NCI-H2196 (cell line): ENCODE measurements around the gene ATP2C2.
A peak's percentile ranks its signal among the peaks of the same experiment; 100 is the strongest.
"Not testable (repeated sequence)": the region's sequence is repeated elsewhere in the genome, so short reads cannot be mapped to it uniquely, and the experiment has no call there.

Experiments used
- DNase-seq: peaks from one replicate; lab custom pipeline; 2025; ENCODE audit not compliant: unreplicated experiment; lab: John Stamatoyannopoulos, UW

The ATP2C2 gene

DNA sequence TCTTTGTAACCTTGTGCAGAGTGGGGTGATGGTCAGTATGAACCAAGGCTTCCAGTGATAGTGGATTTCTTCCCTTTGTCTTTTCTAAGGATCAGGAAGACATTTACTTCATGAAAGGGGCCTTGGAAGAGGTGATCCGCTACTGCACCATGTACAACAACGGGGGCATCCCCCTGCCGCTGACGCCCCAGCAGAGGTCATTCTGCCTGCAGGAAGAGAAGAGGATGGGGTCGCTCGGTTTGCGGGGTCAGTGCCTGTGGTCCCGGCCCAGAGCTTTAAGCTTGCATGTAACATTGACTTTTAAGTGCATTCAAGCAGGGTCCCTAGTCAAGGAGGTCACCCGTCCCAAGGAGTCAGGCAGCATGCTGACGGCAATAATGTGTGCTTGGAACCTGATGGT, 80.1 kb downstream of the ATP2C2 start:
- no peak for DNase-seq

DNA sequence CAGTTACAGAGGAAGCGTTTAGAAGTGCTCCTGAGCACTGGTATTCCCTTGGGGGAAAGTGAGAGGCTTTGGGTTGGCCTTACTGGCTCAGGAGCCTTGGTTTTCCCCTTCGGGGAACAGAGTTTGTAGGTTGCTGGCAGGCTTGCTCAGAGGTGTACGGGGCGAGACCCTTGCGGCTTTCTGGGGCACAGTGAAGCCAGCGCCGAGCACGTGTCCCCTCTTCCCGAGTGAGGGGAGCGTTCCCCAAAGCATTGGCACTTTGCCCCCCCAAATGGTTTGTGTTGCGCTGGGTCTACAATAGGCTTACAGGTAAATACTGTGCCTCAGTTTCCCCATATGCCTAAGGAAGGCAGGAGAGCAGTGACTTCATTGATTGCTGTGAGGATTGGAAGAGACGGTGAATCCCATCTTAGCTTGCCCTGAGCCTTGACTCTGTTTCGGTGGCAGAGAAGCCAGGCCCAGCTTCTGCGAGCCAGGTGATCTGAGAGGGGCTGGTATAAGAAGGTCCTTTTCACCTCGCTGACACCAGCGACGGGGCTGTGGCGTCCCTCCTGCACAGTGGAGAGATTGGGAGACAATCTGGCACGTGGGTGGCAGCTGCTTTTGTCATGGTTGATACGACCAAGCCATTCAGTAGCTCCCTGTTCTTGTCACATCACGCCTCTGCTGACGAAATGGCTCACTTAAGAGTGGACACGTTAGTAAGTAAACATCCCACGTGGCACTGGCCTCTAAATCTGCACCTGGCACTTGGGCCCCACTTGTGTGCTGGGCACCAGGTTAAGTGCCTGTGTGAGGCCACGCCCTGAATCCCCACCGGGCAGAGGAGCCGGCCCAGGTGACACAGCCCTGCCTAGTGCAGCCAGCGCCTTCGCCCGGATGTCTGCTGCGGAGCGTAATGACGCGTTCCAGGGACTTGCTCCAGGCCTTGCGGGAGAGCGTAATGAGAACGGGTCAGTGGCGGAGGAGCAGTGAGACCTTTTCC, 81.1 kb downstream of the ATP2C2 start:
- DNase-seq, result peak; percentile 14

DNA sequence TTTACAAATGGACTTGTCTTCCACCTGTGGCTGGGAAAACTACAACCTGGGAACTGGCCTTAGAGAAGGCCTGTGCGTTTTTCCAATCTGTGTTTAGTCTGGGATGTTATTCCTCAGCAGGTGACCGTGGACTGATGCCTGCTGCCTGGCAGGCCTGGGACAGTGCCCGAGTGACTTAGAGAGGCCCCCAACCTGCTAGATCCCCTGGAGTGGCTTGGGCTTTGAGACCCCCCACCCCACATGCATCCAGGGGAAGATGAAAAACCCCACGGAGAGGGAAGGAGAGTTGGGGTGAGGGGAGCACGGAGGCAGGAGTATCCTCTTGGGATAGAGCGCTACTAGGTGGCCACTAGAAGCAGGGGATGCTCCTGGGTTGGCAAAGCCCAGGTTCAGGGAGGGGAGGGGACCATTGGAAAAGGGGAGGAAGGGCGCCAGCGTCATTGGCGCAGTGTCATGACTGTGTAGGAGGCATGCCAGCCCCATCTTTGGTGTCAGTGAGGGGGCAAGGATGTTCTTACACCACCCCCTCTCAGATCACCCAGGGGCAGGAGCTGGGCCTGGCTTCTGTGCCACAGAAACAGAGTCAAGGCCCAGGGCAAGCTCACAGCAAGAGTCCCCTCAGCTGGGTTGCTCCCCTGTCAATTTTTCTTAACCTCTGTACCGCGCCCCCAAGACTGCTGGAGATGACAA, 82.0 kb downstream of the ATP2C2 start:
- no peak for DNase-seq

DNA sequence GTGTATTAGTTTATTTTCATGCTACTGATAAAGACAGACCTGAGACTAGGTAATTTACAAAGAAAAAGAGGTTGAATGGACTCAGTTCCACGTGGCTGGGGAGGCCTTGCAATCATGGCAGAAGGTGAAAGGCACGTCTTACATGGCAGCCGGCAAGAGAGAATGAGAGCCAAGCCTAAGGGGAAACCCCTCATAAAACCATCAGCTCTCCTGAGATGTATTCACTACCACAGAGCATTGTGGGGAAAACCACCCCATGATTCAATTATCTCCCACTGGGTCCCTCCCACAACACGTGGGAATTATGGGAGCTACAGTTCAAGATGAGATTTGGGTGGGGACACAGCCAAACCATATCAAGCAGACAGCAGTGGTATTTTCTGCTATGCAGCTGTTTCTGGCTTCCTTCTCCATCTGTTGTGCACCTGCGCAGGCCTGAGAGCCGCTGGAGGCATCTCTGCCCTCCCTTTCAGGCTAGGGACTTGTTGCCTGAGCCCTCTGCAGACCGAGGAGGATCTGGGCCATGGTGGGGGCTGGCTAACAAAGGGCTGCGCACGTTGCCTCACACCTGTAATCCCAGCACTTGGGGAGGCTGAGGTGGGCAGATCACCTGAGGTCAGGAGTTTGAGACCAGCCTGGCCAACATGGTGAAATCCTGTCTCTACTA, 82.8 kb downstream of the ATP2C2 start:
- not testable (repeated sequence) for DNase-seq

DNA sequence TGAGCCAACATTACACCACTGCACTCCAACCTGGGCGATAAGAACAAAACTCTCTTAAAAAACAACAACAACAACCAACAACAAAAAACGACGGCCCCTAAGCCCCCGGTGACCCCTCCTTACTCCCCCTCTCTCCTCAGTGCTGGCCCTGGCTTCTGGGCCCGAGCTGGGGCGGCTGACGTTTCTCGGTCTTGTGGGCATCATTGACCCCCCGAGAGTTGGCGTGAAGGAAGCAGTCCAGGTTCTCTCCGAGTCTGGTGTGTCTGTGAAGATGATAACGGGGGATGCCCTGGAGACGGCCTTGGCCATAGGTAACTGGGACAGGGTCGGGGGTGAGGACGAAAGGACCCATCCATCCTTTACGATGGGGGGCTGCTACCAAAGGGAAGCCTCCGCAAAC, 83.4 kb downstream of the ATP2C2 start:
- no peak for DNase-seq

DNA sequence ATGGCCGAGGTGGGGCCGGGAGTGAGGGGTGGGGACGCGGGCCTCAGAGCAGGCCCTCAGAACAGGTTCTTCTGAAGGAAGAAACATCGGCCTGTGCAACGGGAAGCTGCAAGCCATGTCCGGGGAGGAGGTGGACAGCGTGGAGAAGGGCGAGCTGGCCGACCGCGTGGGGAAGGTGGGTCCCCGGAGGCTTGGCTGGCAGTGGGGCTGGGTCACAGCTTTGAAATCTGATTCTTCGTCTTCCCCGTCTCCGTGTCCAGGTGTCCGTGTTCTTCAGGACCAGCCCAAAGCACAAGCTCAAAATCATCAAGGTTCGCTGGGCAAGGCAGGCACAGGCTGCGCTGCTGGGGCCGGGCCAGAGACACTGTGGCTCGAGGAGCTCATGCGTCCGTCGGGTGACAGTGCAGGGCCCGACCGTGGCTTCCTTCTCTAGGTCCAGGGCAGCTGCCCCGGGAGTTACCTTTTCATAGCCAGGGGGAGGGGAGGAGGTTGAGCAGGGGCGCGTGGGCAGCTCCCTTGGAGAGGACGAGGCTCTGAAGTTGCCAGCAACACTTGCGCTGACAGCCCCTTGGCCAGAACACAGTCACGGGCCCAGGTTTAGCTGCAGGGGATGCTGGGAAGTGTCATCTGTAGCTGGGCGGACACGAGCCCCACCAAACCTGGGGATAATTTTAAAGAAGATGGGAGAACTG, 84.9 kb downstream of the ATP2C2 start:
- DNase-seq, result no peak

DNA sequence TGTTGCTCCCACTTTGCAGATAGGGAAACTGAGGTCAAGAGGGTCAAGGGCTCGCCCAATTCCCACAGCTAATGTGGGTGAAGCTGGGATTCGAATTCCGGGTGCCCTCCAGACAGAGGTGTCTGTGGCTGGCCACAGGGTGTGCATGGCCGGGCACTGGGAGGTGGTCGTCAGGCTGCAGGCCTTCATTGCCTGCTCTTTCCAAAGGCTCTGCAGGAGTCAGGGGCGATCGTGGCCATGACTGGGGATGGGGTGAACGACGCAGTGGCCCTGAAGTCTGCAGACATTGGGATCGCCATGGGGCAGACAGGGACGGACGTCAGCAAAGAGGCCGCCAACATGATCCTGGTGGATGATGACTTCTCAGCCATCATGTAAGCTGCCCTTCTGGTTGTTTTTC, 86.3 kb downstream of the ATP2C2 start:
- DNase-seq, result no peak

DNA sequence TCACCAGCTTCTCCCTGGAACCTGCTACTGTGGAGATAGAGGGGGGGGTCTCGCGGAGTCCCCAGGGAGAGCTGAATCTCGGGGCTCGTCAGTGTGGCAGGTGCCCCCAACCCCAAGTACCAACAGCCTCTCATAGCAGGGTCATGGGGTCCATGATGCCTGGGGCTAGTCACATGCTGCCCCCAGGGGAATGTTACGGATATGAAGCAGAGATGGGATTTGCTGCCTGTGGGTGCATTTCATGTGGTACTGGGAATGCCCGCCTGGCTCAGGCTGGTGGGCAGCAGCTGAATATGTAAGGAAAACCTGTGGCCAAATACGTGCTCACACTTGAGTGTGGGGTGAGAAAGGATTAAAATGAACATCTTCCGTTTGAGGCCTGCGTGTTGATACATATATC, 86.7 kb downstream of the ATP2C2 start:
- DNase-seq, result no peak

DNA sequence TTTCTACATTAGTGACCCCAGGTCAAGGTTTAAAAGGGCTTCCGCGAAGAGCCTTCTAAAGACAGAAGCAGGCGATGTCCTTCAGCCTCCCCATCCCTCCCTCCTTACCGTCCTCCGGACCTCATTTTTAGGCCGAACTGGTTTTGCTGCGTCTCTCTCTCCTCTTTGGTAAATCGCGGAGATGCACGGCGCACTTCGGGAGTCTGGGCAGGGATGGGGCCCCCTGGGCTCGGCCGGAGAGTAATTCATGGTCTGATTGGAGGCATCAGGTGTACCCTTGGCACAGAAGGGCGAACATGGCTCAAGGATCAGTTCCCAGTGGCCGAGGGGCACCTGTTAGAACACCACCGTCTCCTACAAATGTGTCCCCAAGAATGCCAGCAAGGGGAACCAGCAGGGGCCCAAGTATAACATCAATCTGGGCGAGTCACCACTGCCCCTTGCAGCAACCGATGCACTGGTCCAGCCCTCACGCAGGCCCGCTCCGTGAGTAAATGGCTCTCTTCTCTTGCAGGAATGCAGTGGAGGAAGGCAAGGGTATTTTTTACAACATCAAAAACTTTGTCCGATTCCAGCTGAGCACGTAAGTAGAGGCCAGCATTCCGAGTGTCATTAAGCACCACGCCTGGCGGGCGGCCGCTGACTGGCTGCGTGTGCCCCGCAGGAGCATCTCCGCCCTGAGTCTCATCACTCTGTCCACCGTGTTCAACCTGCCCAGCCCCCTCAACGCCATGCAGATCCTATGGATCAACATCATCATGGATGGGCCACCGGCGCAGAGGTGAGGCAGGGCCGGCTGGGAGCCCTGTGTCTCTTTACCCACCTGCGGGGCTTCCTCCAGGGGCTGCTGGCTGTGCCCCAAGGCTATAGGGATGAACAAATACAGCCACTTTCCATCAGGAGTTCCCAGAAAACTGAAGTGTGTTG, 90.5 kb downstream of the ATP2C2 start:
- no peak for DNase-seq

DNA sequence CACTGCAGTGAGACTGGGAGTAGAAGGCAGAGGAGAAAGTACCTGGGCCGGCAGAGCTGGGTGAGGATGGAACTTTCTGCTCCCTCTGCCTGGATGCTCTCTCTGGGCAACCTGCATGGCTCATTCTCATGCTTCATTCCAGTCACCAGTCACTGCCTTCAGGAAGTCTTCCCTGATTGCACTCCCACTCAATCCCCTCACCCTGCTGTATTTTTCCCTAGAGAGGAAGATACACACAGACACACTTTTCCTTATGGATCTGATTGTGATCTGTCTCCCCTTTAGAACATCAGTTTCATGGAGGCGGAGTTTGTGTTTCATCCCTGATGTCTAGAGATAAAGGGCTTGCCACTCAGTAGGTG, 91.2 kb downstream of the ATP2C2 start:
- no peak for DNase-seq

DNA sequence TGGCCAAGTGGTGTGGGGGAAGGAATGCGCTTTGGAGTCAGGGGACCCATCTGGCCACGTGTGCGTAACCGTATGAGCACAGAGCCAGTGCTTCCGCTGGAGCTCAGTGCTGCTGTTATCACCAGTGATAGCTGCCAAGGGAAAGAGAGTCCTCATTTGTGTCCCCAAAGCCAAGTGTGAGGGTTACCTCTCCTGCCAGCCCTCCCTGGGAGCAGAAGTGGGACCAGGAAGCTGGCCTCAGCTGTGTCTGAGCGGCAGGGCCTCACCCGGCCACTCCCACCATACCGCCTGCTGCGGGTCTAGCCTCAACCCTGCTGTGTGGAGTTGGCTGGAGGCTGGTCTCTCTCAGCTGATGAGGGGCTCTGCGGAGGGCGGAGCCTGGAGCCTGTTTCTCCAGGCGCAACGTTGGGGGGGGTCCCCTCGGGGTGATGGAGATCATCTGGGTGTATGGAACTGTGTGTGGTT, 91.6 kb downstream of the ATP2C2 start:
- no peak for DNase-seq

DNA sequence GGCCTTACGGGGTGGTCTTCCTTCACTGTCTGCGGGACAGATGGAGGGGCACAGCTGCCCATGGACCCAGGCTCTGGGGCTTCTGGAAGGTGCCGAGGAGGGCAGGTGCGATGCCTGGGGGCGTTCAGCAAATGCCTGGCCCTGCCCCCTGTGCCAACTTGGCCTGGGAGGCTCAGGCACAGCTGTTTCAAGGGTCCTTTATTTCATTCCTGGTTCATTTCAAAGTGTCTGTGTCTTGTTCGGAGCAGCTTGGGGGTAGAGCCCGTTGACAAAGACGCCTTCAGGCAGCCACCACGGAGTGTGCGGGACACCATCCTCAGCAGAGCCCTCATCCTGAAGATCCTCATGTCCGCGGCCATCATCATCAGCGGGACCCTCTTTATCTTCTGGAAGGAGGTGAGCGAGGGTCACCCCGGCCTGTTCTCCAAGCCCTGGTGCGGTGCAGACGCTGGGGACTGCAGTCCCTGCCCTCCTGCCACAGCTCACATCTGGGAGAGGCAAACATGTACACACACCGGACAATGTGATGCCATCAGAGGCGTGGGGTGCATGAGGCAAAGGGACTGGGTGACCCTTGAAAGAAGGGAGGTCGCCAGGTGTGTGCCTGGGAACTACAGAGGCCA, 92.2 kb downstream of the ATP2C2 start:
- DNase-seq, result no peak

DNA sequence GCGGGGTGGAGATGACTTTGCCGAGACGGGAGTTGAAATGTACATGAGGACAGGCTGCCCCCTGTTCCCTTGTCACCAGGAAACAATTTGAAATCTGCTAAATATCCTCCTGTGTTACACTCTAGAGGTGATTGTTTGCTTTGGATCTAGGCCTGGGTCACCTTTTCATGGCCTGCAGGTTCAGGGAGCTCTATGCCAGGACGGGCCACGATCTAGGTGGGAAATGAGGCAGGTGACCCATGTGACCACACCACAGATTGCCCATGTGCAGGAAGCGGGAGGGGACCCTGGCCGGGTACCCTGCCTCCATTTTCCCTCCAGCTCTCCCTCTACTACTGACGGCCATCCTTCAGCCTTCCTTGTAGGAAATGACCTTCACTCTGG, 92.7 kb downstream of the ATP2C2 start:
- DNase-seq, result no peak

DNA sequence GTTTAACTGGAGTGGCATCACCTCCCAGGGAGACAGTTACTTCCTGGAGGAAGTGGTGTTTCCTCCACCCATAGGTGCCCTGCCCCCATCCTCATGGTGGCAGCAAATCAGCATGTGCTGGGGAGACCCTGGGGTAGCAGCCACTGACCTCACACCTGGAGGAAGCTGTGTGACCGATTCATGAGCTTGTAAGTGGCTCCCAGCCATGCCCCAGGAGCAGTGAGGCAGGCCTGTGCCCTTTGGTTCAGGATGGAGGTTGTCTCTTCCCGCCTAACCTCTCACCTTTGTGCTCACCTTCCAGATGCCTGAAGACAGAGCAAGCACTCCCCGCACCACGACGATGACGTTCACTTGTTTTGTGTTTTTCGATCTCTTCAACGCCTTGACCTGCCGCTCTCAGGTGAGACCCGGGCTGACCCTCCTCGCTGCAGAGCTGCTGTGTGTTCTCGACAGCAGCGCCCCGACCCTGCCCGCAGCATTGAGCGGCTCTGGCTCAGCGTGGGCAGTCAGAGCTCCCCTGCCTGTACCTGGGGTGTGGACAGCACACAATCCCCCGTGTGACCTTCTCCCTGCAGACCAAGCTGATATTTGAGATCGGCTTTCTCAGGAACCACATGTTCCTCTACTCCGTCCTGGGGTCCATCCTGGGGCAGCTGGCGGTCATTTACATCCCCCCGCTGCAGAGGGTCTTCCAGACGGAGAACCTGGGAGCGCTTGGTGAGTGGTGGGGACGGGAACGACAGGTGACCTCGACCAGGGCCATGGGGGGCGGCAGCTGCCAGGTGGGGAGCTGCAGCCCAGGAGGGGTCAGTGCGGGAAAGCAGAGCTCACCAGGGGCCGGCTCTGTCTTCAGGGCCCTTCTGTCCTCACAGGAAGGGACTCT, 93.3 kb downstream of the ATP2C2 start:
- DNase-seq, result no peak

DNA sequence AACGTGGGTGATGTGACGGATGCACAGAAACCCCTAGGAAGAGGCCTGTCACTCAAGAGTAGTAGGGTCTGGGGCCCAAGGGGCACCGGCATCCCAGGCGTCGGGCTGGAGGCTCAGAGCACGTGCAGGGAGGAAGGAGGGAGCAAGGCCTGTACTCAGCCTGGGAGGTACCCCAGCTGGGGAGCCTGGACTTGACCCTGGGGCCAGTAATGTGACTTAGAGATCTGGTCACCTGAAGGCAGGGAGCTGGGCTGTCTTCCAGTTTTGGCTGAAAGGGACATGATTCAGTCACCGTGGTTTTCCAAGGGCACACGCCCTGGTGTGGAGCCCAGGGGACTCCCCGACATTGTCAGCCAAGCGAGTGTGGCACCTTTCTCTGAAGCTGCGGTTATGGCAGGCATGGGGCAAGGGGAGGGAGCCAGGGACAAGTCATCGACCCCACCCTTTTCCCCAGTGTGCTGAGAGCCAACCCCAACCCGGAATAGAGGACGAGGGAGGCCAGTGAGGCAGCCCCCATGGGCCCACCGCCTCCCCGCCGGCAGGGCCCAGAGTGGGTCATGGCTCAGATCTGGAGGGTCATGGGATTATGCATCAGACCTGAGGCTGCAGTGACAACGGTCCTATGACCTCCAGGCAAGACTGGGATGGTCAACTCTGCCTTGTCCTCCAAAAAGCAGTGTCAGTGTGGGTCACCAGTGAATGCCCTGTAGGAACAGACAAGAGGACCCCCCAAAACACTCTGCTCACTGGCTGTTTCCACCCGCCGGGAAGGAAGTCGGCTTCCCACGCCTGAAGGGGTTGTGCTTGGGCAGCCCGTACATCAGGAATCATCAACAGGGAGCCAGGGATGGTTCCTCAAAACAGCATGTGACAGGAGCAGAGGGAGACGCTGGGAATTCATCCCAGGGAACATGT, 94.2 kb downstream of the ATP2C2 start:
- DNase-seq, result no peak

DNA sequence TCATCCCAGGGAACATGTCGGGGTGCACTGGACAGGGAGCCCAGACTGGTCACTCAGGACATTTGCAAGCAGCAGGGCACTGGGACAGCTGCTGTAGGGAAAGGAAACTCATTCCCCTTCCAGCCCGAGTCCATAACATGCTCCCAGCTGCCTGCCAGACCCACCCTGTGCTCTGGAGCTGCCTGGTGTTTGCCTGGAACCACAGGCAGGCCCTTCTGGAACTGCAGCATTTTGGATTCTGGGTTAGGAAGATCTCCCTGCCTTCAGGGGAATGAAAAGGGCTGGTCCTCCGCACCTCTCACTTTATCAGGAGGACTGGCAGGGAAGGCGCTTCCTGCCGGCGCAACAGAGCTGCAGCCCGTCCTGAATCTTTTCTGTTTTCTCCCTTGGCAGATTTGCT, 94.9 kb downstream of the ATP2C2 start:
- DNase-seq, result no peak

DNA sequence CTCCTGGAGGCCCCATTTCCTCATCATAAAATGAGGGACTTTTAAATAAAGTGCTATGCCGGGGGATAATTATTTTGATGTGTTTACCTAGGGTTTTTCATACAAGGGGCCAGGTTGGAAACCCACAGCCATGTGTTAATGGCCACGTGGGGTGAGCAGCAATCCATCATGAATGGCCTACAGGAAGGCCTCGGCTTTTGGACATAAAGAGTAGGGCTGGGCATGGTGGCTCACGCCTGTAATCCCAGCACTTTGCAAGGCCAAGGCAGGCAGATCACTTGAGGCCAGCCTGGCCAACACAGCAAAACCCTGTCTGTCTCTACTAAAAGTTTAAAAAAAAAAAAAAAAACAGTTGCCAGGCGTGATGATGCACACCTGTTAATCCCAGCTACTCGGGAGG, 95.8 kb downstream of the ATP2C2 start:
- no peak for DNase-seq

DNA sequence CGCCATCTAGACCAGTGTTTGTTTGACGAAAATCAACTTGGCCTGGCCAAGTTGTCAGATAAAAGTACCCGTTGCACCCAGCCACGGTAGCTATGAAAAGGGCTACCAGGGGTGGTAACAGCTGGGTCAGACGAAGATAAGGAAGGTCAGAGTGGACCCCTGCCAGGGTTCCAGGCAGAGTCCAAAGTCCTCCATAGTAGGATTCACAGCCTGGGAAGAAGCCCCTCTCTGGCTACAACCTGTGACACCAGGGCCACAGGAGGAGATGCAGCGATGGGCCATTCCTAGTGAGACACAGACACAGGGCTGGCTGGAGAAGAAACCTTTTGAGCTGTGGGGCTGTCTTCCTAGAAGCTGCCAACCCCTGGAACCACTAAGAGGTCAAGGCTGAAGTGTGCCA, 96.8 kb downstream of the ATP2C2 start:
- no peak for DNase-seq
